Hepatocyte (in vitro differentiated cells): ENCODE data around the gene CCDC183. TPM values are rescaled to one million over a fixed set of nuclear protein-coding genes. Genes with fewer than 3 reads are reported as not detected.

Experiments used
- DNase-seq: peaks from one replicate; pipeline ENCODE4 v3.0.0-alpha.2; 2016; ENCODE audit warnings: low spot score
- H2AFZ ChIP-seq: fragments of 200-600 bp; sonication (generic); 2 replicates; pipeline ENCODE4 v1.6.0; 2016; ENCODE audit warnings: antibody characterized with exemption, mild to moderate bottlenecking
- H3K27ac ChIP-seq: fragments of 200-600 bp; sonication (generic); 2 replicates; pipeline ENCODE4 v1.5.1; 2016; ENCODE audit warnings: mild to moderate bottlenecking
- H3K27me3 ChIP-seq: fragments of 200-600 bp; sonication (generic); 2 replicates; pipeline ENCODE4 v1.6.1; 2016
- H3K36me3 ChIP-seq: fragments of 200-600 bp; sonication (generic); replicated peaks from 2 replicates; pipeline ENCODE4 v1.5.1; 2016; ENCODE audit warnings: low read depth; ENCODE audit not compliant: insufficient read depth
- H3K4me1 ChIP-seq: fragments of 200-600 bp; sonication (generic); 2 replicates; pipeline ENCODE4 v1.5.1; 2016; ENCODE audit warnings: mild to moderate bottlenecking, moderate library complexity; ENCODE audit not compliant: insufficient read depth
- H3K4me2 ChIP-seq: fragments of 200-600 bp; sonication (generic); 2 replicates; pipeline ENCODE4 v1.6.0; 2016
- H3K4me3 ChIP-seq: fragments of 200-600 bp; sonication (generic); 2 replicates; pipeline ENCODE4 v1.5.1; 2016; ENCODE audit warnings: mild to moderate bottlenecking
- H3K79me2 ChIP-seq: fragments of 200-600 bp; sonication (generic); 2 replicates; pipeline ENCODE4 v1.6.0; 2017; ENCODE audit warnings: mild to moderate bottlenecking
- H3K9me2 ChIP-seq: fragments of 200-600 bp; sonication (generic); replicated peaks from 2 replicates; pipeline ENCODE4 v1.6.0; 2017; ENCODE audit warnings: mild to moderate bottlenecking; ENCODE audit not compliant: insufficient read depth
- H3K9me3 ChIP-seq: fragments of 200-600 bp; sonication (generic); 2 replicates; pipeline ENCODE4 v1.5.1; 2016; ENCODE audit warnings: low read depth, mild to moderate bottlenecking
- H4K20me1 ChIP-seq: fragments of 200-600 bp; sonication (generic); 2 replicates; pipeline ENCODE4 v1.6.0; 2016; ENCODE audit warnings: mild to moderate bottlenecking; ENCODE audit not compliant: insufficient read depth, poor library complexity, severe bottlenecking
- EZH2 ChIP-seq: fragments of 200-600 bp; sonication (generic); IDR thresholded peaks from 2 replicates; pipeline ENCODE4 v1.6.1; 2016; ENCODE audit warnings: antibody characterized with exemption, mild to moderate bottlenecking, borderline replicate concordance
- EZH2phosphoT487 ChIP-seq: fragments of 200-600 bp; sonication (generic); IDR thresholded peaks from one replicate; pipeline ENCODE4 v1.6.1; 2018; ENCODE audit warnings: antibody characterized with exemption, mild to moderate bottlenecking, low read depth, moderate library complexity; ENCODE audit not compliant: unreplicated experiment, severe bottlenecking
- WGBS: methylation state at CpG from one replicate; pipeline ENCODE4 v1.1.6; 2016; ENCODE audit warnings: low lambda C conversion rate; ENCODE audit errors: missing lambda C conversion rate; 5-methylcytosine and 5-hydroxymethylcytosine counted together
- polyA plus RNA-seq: library from polyadenylated mRNA; unstranded; fragments of >200 nt; fragmentation: Nextera tagmentation; extraction: Ambion mirVana; gene quantifications from 2 replicates; pipeline ENCODE4 v1.2.1, GENCODE V29; 2016
- total RNA-seq: library from RNA; depleted of rRNA; stranded (reverse); fragments of >200 nt; gene quantifications from 2 replicates; pipeline ENCODE4 v1.2.3, GENCODE V29; 2014
- TF ChIP-seq, protein P1 (sequence below): fragments of 200-600 bp; sonication (generic); IDR thresholded peaks from 2 replicates; pipeline ENCODE4 v1.5.1; 2016; ENCODE audit warnings: antibody characterized with exemption, mild to moderate bottlenecking; ENCODE audit not compliant: poor library complexity

Gene CCDC183
- total and polyA plus RNA-seq, 2 experiments from 2014 or later, result 17.7 to 32.1 TPM

DNA sequence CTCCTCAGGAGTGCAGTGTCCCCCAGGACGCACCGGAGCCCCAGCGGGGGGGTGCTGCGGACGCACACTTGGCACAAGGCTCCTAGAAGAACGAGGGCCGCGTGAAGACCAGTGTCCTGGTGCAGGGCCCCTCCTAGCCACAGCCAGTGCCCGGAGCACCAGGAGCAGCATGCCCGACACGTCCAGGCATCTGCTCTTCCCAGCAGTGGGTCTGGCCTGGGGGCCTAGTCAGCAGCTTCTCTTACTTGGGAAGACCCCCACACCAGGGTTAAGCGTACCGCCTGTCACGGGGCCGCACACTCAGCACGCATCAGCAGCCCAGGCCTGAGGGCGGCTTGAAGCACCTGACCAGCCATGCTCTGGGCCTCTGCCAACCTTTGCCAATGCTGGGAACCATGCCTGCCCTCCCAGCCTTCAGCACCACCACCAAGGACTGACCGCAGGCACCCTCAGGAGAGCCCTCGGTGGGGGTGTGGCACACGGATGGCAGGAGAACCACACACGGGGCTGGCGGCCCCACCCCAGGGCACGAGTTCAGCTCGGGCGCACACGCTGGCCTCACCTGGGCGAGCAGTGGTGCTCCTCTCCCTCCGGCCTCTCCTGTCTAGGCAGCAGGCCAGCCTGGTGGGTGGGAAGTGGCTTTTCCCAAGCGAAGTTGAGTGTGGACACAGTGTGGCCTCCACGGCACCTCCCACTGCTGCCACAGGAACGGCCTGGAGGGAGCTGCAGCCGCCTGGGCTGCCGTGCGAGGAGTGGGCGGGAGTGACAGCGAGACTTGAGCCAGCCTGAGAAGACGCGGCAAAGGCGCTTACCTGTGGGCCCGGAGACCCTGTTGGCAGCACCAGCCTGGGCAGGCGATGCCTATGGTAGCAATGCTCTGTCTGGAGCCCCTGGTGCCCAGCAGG, 34.1 kb downstream of the CCDC183 start:
- H3K27me3 ChIP-seq, result no peaks in the 10 kb centered on the region
- H3K9me2 ChIP-seq, result no peaks in the 10 kb centered on the region
- no peaks in the 10 kb centered on the region for H3K9me3 ChIP-seq
- 96% methylated on average over 39 of the region's 41 CpGs for WGBS
- no peak overlapping the region for H3K27ac ChIP-seq
- no peak for TF ChIP-seq EZH2
- TF ChIP-seq, protein P1, sequence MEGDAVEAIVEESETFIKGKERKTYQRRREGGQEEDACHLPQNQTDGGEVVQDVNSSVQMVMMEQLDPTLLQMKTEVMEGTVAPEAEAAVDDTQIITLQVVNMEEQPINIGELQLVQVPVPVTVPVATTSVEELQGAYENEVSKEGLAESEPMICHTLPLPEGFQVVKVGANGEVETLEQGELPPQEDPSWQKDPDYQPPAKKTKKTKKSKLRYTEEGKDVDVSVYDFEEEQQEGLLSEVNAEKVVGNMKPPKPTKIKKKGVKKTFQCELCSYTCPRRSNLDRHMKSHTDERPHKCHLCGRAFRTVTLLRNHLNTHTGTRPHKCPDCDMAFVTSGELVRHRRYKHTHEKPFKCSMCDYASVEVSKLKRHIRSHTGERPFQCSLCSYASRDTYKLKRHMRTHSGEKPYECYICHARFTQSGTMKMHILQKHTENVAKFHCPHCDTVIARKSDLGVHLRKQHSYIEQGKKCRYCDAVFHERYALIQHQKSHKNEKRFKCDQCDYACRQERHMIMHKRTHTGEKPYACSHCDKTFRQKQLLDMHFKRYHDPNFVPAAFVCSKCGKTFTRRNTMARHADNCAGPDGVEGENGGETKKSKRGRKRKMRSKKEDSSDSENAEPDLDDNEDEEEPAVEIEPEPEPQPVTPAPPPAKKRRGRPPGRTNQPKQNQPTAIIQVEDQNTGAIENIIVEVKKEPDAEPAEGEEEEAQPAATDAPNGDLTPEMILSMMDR, result no peak
- no peak for TF ChIP-seq EZH2phosphoT487
- H2AFZ ChIP-seq, result no peak overlapping the region
- no peak for DNase-seq
- H3K4me3 ChIP-seq, result no peak overlapping the region
- H4K20me1 ChIP-seq, result no peaks in the 10 kb centered on the region
- H3K4me1 ChIP-seq, result no peaks in the 10 kb centered on the region
- H3K4me2 ChIP-seq, result no peak overlapping the region
- H3K36me3 ChIP-seq, result no peaks in the 10 kb centered on the region
- no peaks in the 10 kb centered on the region for H3K79me2 ChIP-seq

DNA sequence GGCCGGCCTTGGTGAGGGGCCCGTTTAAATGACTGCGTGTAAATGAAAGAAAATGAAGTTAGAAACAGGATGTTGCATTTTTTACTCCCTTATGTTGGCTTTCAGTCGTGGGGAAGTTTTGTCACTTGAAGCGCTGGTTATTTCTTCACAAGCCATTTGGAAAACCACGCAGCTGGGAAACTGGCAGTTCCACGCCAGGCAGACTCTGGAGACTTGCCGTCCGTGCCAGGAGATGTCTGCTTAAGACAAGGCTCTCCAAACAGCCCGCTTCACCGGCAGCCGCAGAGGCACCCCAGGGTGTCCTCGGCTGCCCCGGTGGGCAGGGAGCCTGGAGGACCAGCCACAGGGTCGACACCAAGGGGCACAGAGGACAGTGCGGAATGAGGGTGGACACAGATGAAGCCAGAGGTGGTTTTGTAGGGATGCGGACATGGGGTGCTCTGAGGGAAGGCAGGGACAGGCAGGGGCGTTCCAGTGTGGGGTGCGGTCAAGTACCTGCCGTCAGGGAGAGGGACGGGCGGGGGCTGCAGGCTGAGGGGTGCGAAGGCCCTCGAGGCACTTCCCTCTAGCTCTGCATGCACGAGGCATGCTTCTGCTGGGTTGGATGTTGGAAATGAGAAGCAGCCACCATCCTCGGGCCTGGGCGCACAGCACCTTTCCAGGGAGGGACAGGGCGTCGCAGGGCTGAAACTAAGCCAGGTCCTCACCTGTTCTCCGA, 35.0 kb downstream of the CCDC183 start:
- no peaks in the 10 kb centered on the region for H3K36me3 ChIP-seq
- no peak overlapping the region for H3K4me3 ChIP-seq
- no peaks in the 10 kb centered on the region for H4K20me1 ChIP-seq
- no peak overlapping the region for H3K4me2 ChIP-seq
- WGBS, result 96% methylated on average over 28 of the region's 30 CpGs
- no peak overlapping the region for H3K27ac ChIP-seq
- TF ChIP-seq, protein P1, result no peak
- TF ChIP-seq EZH2, result no peak
- TF ChIP-seq EZH2phosphoT487, result no peak
- H3K79me2 ChIP-seq, result no peaks in the 10 kb centered on the region
- no peak overlapping the region for H2AFZ ChIP-seq
- no peaks in the 10 kb centered on the region for H3K27me3 ChIP-seq
- H3K9me3 ChIP-seq, result no peaks in the 10 kb centered on the region
- H3K9me2 ChIP-seq, result no peaks in the 10 kb centered on the region
- no peaks in the 10 kb centered on the region for H3K4me1 ChIP-seq
- no peak for DNase-seq

DNA sequence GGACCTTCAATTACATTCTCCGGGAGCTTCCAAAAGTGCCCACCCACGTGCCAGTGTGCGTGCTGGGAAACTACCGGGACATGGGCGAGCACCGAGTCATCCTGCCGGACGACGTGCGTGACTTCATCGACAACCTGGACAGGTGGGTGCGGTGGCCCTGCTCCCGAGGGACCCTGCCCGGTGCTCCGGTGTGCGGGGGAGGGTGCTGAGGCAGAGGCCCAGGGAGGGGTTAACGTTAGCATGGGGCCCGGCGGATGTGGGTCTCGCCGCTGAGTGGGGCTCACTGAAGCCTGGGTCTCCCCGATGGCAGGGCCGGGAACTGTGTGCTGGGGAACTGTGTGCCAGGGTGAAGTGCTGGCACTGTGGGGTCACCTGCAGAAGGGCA, 35.6 kb downstream of the CCDC183 start:
- 95% methylated on average over 17 of the region's 23 CpGs for WGBS
- no peaks in the 10 kb centered on the region for H3K36me3 ChIP-seq

More for the DNA sequence above, 35.6 kb downstream of the CCDC183 start:
- Histone ChIP-seq H3K79me2 (no peaks in the 10 kb centered on the region), H2AFZ (no peak overlapping the region), H4K20me1 (no peaks in the 10 kb centered on the region), H3K9me3 (no peaks in the 10 kb centered on the region), H3K27me3 (no peaks in the 10 kb centered on the region), H3K4me2 (no peak overlapping the region), H3K4me1 (no peaks in the 10 kb centered on the region), H3K27ac (no peak overlapping the region), H3K9me2 (no peaks in the 10 kb centered on the region), H3K4me3 (no peak overlapping the region)
- DNase-seq, result no peak
- TF ChIP-seq, protein P1, result no peak
- TF ChIP-seq EZH2phosphoT487 (no peak), EZH2 (no peak)
